GM21528 (cell line): ENCODE measurements around the gene CLEC20A.

Source experiments
- ATAC-seq: cut with Tn5 transposase; IDR thresholded peaks from one replicate; pipeline ENCODE4 v1.9.1; 2021; ENCODE audit warnings: mild to moderate bottlenecking, moderate library complexity; ENCODE audit not compliant: unreplicated experiment, low FRiP score

Gene CLEC20A

DNA sequence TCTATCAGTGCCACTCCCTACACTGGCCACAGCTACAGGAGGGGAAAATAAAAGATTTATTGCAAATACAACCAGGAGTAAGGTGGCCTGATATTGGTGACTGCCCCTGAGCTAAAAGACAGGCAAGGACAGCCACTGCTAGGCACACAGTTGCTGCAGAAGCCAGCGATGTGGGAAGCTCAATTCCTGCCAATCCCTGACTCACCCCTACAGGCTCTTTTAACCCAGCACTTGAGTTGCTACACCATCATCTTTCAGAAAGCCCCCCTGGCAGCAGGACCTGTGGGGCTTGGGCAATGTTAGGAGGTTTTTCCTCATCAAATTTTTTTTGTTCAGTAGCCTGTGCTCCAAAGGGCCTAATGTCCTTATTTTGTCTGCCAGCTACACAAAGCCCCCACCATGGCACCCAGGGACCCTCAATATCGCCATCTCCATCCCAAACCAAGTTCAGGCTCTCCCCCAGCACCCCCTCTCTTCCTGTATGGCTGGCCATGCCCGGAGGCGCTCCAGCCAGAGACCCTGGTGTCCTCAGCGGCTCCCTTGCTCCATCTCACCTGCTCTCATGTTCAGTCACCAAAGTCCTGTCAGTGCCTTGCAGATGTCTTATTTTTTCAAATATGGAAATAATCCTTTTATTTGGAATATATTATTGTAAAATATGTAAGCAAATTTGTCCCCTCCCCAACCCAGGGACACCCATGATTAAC lies 13.4 kb downstream of the CLEC20A start:
- no peak for ATAC-seq

DNA sequence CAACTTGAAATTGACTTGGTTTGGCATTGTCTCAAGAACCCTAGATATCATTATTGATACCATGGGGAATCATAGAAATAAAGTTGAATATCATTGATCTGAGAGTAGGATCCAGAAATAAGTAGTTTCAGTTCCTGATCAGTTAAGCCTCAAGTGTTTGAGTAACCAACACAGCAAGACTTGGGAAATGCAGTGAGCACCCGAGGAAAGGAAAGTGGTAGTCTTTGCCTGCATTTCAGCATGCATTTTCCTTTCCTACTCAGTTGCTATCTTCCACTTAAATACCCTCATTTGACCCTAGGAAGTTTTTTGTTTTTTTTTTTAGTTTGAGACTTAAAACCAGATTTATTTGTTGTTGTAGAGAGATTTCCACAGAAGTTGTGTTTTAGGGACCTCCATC lies 18.9 kb downstream of the CLEC20A start:
- no peak for ATAC-seq

DNA sequence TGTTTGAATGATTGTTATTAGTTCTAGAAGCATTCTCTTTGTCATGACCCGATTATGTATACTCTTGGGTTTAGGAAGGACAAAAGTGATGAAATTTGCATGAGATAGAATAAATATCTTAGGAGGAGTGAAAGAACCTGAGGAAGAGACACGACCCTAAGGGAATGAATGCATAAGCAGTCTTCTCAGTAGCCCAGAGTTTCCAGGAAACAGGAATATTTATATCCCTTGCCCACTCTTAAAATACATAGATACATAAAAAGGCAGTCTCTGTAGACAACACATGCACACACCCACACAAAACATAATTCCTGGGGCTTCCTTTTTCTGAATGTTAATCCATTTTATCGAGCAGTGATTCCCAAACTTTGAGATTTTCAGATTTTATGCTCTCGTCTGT lies 19.4 kb downstream of the CLEC20A start:
- ATAC-seq, result no peak

DNA sequence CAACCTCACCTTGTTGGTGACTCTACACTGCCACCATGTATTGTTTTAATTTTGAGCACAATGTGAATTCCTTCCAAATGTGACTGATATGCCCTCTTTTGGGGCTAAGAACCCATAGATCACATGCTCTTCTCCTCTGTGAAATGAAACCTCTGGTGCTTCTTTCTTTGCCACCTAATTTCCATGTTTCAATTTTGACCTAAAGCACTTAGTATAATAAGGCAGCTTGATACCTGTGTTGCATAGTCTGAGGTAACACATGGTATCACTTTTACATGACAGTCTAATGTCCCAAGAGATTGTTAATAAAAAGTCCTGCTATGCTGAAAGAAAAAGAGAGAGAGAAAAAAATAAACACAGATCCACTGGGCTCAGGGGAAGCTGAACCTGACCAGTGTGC lies 24.2 kb downstream of the CLEC20A start:
- no peak for ATAC-seq

DNA sequence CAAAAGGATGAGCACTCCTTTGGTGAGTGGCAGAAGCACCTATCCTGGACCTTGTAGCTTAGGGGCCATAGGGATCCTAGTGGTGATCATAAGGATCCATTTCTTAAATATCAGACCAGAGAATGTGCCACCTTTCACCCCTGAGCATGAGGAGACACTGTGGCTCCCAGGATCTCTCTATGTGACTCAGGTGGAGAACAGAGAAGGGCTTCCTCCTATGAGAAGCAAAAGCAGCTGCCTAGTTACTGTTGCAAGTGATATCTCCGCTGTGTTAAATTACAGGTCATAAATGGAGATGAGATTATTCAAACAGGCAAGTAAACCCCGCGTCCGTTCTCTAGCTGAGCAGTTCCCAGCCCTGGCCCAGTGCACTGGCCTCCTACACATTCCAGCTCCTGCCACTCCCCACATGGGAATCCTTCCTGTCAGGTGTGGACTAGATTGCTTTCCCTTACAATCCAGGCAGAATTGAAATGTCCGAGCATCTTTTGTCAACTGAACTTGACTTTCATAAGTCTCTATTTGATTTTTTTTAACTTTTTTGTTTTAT lies 26.3 kb downstream of the CLEC20A start:
- no peak for ATAC-seq

DNA sequence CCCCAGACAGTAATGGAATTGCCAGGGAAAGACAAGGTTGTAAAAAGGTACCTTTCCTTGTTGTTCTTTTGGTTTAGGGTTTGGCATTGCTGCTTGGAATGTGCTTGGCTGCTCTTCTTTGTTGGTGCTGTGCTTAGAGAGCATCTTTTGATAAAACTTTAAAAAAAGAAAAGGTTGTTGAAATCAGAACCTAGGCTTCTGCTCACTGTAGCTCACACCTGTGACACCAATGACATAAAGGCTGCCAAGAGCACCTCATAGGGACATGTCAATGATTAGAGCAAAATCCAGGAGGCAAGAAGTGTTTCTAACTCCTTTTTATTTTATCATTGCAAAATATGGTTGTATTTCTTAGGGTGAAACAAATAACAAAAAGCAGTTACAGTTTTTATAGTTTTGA lies 28.9 kb downstream of the CLEC20A start:
- ATAC-seq, result no peak

DNA sequence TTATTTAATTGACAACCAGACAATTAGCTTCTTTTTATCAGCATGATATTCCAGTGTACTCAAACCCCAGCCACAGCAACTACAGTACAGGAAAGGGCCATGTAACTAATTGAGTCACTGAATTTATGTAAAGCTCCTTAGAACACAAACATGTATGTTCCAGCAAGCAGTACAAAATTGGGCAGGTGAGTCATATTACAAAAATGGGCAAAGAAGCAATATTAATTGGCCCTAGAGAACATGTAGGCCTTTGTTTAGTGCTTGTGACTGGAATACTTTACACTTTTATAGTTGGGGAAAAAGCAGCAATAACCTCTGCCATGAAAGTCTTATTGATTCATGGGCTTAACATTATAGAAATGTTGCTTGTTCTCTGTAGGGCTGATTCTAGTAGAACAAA lies 31.8 kb downstream of the CLEC20A start:
- ATAC-seq, result no peak

DNA sequence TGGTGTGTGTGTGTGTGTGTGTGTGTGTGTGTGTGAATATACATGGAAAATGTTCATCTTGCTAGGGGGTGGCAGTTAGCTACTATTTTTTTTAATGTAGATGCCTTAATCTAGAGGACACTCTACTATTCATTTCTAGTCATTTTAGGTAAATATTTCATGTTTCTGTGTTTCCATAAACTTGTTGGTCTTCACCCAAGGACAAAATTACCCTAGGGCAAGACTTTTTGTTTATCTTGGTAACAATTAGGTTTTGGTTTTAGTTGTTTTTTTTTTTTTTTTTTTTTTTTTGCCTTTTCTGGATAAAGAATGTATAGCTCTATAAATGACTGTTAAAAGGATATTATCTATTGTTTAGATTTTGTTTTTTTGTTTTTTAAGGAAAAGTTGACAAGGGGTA lies 32.2 kb downstream of the CLEC20A start:
- ATAC-seq, result no peak

DNA sequence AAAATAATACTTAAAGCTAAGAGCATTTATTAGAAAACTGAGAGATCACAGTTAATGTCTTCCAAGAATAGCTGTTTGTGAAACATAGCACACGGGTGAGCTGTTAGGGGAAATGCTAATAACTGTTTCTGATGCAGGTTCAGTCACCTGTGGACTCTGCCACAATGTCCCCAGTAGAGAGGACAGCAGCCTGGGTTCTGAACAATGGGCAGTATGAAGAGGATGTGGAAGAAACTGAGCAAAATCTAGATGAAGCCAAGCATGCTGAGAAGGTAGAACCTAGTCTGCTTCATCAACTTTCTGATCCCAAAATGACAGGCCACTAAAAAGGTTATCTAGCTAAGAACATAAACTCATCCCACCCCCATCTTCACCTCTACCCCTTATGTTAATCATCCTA lies 32.6 kb downstream of the CLEC20A start:
- no peak for ATAC-seq

DNA sequence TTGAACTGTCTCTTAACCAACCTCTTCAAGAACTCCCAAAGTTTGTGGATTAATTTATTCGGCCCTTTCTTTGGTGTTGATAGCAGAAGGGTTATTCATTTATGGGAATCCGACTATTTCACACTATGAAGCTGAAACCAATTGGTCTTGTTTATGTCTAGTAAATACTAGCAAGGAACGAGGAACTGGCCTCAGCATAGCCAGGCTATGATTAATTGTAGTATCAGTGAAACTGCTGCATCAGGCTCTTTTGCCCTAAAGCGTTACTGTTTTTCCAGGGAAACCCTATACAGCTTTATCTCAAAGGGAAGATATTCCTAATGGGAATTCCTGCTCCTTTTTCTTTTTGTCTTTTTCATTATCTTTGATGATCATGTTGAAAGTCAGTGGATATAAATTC lies 35.1 kb downstream of the CLEC20A start:
- ATAC-seq, result no peak

DNA sequence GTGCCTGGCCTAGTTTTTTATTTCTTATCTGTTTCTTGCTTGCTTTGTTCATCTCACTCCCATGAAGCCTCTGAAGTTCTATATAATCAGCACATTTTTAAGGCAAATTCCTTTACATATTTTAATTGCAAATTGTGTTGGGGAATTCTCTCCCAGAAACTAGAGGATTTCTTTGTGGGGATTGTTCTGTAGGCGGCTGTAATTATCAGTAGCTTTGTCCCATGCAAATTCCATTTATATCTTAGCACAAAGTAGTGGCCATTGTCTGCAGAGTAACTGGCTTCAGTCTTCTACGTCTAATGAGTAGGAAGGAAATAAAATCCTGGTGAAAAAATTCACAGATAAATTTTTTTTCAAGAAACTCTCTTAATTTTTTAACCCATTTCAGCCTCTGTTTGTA lies 35.7 kb downstream of the CLEC20A start:
- ATAC-seq, result no peak

DNA sequence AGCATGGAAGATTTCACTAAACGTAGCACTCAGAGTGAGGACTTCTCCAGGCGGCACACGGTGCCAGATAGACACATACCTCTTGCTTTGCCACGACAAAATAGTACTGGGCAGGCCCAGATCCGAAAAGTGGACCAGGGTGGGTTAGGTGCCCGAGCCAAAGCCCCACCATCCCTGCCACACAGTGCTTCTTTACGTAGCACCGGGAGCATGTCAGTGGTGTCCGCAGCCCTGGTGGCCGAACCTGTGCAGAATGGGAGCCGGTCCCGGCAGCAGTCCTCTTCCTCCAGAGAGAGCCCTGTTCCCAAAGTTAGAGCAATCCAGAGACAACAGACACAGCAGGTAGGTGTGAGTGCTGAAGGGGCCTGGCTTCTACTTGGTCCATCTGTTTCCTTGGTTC lies 38.6 kb downstream of the CLEC20A start:
- no peak for ATAC-seq

DNA sequence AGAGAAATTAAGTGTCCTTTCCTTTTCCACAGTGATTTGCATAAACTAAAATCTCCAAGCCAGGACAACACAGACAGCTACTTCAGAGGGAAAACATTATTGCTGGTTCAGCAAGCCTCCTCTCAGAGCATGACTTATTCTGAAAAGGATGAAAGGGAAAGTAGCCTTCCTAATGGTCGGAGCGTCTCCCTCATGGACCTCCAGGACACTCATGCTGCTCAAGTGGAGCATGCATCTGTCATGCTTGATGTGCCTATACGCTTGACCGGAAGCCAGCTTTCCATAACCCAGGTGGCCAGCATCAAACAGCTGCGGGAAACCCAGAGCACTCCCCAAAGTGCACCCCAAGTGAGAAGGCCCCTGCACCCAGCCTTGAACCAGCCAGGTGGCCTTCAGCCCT lies 39.1 kb downstream of the CLEC20A start:
- ATAC-seq, result no peak

DNA sequence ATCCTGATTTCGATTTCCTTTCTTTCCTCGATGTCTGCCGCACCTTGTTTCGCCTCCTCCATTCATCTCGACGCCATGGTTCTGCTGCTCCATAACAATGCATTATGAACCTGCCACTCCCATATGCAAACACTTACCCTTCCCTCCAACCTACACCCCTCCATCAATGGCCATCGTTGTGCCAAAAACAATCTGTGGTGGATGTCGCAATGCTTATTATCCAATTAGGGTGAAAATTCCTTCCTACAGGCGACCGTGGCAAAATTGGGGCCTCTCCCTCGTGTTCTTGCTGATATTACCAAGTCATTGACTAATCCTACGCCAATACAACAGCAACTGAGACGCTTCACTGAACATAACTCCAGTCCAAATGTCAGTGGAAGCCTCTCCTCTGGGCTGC lies 40.3 kb downstream of the CLEC20A start:
- ATAC-seq, result no peak

DNA sequence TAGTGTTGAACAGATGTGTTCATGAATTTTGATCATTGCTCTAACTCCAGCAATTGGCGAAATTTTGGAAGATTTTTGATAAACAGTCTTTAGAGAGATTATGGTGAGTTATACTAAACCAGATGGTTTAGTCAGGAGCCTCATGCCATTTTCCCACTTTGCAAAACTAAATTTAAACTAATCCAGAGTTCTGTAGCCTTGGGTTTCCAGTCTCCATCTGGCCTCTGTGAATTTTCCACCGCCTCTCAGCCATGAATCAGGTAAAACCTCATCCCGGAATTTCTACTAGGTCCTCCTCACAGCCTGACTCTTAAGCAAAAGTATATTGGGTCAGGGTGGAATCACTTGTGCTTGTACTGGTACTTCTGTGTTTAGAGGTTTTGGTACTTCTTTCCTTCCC lies 44.8 kb downstream of the CLEC20A start:
- no peak for ATAC-seq

DNA sequence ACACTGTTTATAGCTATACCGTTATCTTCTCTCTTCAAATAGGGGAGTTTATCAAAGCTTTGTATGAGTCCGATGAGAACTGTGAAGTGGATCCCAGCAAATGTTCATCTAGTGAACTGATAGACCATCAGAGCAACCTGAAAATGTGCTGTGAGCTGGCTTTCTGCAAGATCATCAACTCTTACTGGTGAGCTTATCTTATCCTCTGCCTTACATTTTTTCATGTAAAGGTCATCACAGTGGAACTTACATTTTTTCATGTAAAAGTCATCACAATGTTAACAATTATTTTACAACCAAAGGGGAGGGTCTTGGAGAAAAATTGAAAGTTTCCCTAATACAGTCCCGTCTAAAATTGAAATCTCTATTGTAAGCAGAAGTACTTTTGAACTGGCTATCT lies 45.2 kb downstream of the CLEC20A start:
- no peak for ATAC-seq

DNA sequence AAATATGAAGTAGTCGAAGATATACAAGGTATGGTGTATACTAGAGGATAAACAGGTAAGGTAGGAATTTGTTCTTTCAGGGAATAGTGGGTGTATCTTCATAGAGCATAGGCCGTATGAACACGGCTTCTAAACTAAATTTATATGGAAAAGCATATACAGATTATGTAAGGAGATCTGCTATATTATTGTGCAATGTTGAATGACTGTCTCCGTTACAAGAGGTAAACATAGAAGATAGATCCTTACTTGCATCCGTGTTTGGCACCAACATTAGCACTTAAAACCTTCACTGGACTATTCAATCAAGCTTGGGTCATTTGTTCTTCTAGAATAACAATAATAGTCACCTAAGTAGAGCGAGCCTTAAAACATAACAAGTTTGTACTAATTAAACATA lies 45.9 kb downstream of the CLEC20A start:
- ATAC-seq, result no peak

DNA sequence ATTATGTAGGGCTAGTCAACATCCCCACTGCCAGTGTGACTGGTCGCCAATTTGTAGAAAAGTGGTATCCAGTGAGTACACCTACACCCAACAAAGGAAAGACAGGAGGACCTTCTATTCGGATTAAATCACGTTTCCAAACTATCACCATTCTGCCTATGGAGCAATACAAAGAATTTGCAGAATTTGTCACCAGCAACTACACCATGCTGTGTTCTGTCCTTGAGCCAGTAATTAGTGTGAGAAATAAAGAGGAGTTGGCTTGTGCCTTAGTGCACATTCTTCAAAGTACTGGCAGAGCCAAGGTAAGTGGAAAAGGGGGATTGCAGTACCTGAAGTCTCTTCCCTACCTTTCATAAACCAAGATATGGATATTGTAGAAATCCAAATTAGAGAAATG lies 53.8 kb downstream of the CLEC20A start:
- ATAC-seq, result no peak

DNA sequence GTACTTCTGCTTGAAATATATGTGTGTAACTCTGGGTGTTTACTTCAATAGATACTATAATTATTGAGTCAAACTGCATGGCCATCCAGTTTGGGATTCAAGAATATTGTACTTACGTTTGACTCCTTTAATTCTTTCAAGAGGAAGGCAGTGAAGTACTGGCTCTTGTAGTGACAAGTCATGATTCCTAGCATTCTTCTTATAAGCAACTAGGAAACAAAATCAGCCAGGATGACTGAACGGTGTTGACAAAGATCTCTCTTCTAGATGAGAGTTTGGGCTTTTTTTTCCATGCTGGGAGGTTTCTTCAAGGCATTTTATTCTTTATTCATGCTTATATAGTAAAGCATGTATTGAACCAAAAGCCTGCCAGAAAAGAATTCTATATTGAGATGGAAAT lies 58.3 kb downstream of the CLEC20A start:
- no peak for ATAC-seq

DNA sequence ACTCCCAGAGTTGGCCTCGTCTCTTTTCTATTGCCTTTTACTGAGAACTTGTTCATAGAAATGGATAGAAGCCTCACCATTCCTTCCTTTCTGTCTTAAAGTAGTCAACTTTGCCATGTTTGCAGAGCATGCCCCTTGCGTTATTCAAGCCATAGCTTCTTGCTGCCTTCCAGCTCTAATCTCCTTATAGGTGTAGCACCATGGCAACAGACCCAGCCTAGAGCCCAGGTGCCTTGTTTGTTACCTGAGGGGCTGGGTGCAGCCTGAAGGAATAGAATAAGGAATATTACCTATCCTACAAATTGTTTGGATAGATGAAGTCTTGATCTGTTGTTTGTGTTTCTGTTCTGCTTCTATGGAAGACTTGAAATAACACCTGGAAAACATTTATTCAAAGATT lies 59.9 kb downstream of the CLEC20A start:
- no peak for ATAC-seq

DNA sequence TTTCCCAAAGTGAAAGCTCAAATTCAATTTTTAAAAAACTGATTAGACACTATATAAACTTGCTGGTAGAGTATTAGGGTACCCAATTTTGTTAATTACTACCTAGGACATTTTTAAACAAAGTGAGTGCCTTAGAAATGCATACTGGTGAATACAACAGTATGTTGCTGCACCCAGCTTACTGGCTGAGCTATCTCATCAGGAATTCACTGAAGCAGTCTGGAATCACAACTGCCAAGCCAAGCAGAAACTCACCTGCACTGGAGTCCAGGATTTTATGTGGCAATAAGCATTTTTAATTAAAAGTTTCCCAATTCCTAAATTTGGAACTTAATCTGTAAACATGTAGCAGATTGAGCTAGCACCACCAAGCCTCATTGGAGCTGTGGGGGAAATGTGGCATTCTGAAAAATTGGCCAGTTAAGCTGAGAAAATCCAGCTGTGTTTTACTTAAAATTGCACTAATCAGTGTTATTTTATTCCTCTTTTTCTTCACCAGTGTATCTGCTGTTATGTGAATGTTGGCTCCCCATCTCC lies 61.8 kb downstream of the CLEC20A start:
- ATAC-seq, result no peak

DNA sequence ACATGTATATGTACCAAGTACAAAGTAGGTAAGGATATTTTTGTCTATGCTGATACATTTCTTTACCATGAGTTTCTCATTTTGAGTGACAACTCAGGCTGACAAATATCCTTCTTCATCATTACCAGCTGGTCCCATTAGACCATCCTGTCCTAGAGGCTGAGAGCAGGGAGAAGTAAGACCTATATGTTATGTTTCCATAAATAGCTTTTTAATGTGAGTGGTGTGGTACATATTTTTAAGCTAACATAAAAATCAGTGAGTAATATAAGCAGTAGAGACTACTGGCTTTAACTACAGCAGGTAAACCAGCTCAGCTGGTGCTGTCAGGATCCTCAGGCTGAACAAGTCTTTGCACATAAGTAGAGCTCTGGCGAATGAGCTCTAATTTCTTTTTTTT lies 62.4 kb downstream of the CLEC20A start:
- no peak for ATAC-seq
